Activated CD4-positive, alpha-beta T cell treated with anti-CD3 and anti-CD28 coated beads, Interleukin-2, amount 50 U/mL, for 48 hours (primary cell): ENCODE measurements around the gene DNM2.
"Not testable (repeated sequence)": the region's sequence is repeated elsewhere in the genome, so short reads cannot be mapped to it uniquely, and the experiment has no call there.

ENCODE experiments used
- DNase-seq, 2 experiments: peaks; one replicate each; pipeline ENCODE4 v3.0.0-alpha.2; 2020

Gene DNM2

GRCh38 chr19:10870955-10871603 is 153.2 kb downstream of the DNM2 start, which contains the start of gene CARM1:
Gene CARM1, plus strand, starts transcription at chr19:10871553. Its CDS starts 150 bp downstream, at chr19:10871703.
- peak; percentile 99 for DNase-seq

- DNase-seq, result peak; percentile 24 to 44
These were observed 154.0 kb downstream of the DNM2 start for GRCh38 chr19:10871711-10872545.

- peak; percentile 34 to 46 for DNase-seq
These were observed 154.7 kb downstream of the DNM2 start for GRCh38 chr19:10872546-10873107.

GRCh38 chr19:10874024-10874423 is 156.1 kb downstream of the DNM2 start:
- DNase-seq, result no peak

GRCh38 chr19:10876459-10877240 is 158.8 kb downstream of the DNM2 start:
- DNase-seq, result peak in 1 of 2 experiments; percentile 20

GRCh38 chr19:10877608-10878007 is 159.7 kb downstream of the DNM2 start:
- not testable (repeated sequence) for DNase-seq

GRCh38 chr19:10878253-10878652 is 160.4 kb downstream of the DNM2 start:
- no peak for DNase-seq
